H1 (cell line): Measurements from ENCODE around the gene TMOD4. TPM values are rescaled to one million over a fixed set of nuclear protein-coding genes. Genes with fewer than 3 reads are reported as not detected.
A peak's percentile ranks its signal among the peaks of the same experiment; 100 is the strongest.

ENCODE experiments used
- CTCF ChIA-PET: fragments of 300-600 bp; sonication (Branson Sonifier 250); formaldehyde crosslinking; loops from one replicate; lab custom pipeline; 2021; ENCODE audit not compliant: partially characterized antibody; lab: Charles Lee
- POLR2A ChIA-PET: fragments of 300-600 bp; sonication (Branson Sonifier 250); formaldehyde crosslinking; loops from one replicate; lab custom pipeline; 2021; ENCODE audit warnings: inconsistent platforms; ENCODE audit not compliant: partially characterized antibody; lab: Charles Lee
- DNase-seq, 2 experiments: peaks; one replicate each; pipeline versions ENCODE4 v3.0.0 to v3.0.0-alpha.2; 2010 to 2022; ENCODE audit warnings: low spot score in 2 of 2, low read depth in 1 of 2, mixed read lengths in 1 of 2
- FAIRE-seq: peaks from 2 replicates; lab custom pipeline; 2011; peaks lifted over from hg19 to GRCh38; lab: Jason Lieb, UNC
- H2AFZ ChIP-seq: 2 replicates; pipeline ENCODE4 v1.8.1; 2012; ENCODE audit warnings: low read length, inconsistent platforms
- H2AK5ac ChIP-seq: 2 replicates; pipeline ENCODE4 v1.6.1; 2013; ENCODE audit warnings: low read depth, low read length
- H2BK120ac ChIP-seq: replicated peaks from 2 replicates; pipeline ENCODE3; 2013; ENCODE audit warnings: low read depth, low read length, inconsistent platforms
- H2BK12ac ChIP-seq: 2 replicates; pipeline ENCODE4 v1.6.1; 2013; ENCODE audit warnings: low read depth, low read length
- H2BK15ac ChIP-seq: 2 replicates; pipeline ENCODE4 v1.6.1; 2013; ENCODE audit warnings: low read length
- H2BK20ac ChIP-seq: 2 replicates; pipeline ENCODE4 v1.6.1; 2013; ENCODE audit warnings: low read length
- H2BK5ac ChIP-seq: 2 replicates; pipeline ENCODE4 v1.6.1; 2013; ENCODE audit warnings: low read depth, low read length
- H3K14ac ChIP-seq: 2 replicates; pipeline ENCODE4 v1.6.1; 2013; ENCODE audit warnings: inconsistent platforms; ENCODE audit not compliant: insufficient read length
- H3K18ac ChIP-seq: 2 replicates; pipeline ENCODE4 v1.6.1; 2013; ENCODE audit warnings: low read length; ENCODE audit errors: extremely low read depth
- H3K23ac ChIP-seq: 2 replicates; pipeline ENCODE4 v1.6.1; 2013; ENCODE audit warnings: inconsistent platforms; ENCODE audit not compliant: insufficient read length
- H3K23me2 ChIP-seq: 2 replicates; pipeline ENCODE4 v1.6.1; 2013; ENCODE audit warnings: low read depth, low read length
- H3K27ac ChIP-seq: 2 replicates; pipeline ENCODE4 v1.6.1; 2011; ENCODE audit warnings: low read depth, low read length, inconsistent platforms
- H3K27me3 ChIP-seq, 4 experiments: replicated peaks in 1 of 4; 1 replicate in 1 of 4; 2 replicates in 3 of 4; pipeline versions ENCODE4 v1.6.1 to v1.8.1; 2011 to 2013; ENCODE audit warnings: low read length in 3 of 4, mild to moderate bottlenecking in 3 of 4, inconsistent platforms in 2 of 4, mixed read lengths in 2 of 4, moderate library complexity in 1 of 4; ENCODE audit not compliant: control insufficient read depth in 3 of 4, insufficient read depth in 3 of 4; ENCODE audit errors: extremely low read depth in 1 of 4
- H3K36me3 ChIP-seq, 4 experiments: 2 replicates each; pipeline versions ENCODE4 v1.6.1 to v1.8.1; 2011 to 2013; ENCODE audit warnings: mild to moderate bottlenecking in 4 of 4, low read length in 3 of 4, moderate library complexity in 2 of 4, control low read depth in 1 of 4, inconsistent platforms in 1 of 4; ENCODE audit not compliant: insufficient read depth in 4 of 4, control insufficient read depth in 2 of 4
- H3K4ac ChIP-seq: replicated peaks from 2 replicates; pipeline ENCODE3; 2013; ENCODE audit warnings: low read length, low read depth, mixed read lengths, inconsistent platforms; ENCODE audit not compliant: insufficient read length
- H3K4me1 ChIP-seq, 4 experiments: replicated peaks in 1 of 4; 1 replicate in 1 of 4; 2 replicates in 3 of 4; pipeline versions ENCODE4 v1.6.1 to v1.8.1; 2011 to 2013; ENCODE audit warnings: low read length in 3 of 4, inconsistent platforms in 2 of 4, mixed read lengths in 1 of 4; ENCODE audit not compliant: insufficient read depth in 4 of 4, control insufficient read depth in 3 of 4
- H3K4me2 ChIP-seq, 2 experiments: 2 replicates each; pipeline versions ENCODE4 v1.6.1 to v1.8.1; 2011 to 2013; ENCODE audit warnings: low read depth in 2 of 2, low read length in 2 of 2, control low read depth in 1 of 2, inconsistent platforms in 1 of 2, mild to moderate bottlenecking in 1 of 2; ENCODE audit not compliant: insufficient read depth in 1 of 2
- H3K4me3 ChIP-seq, 4 experiments: fragments of 200-600, 300-600 bp in 1 of 4; sonication (generic), shearing (Covaris generic), sonication (Bioruptor Twin) in 1 of 4; 2 replicates each; pipeline versions ENCODE4 v1.5.1 to v1.8.1; 2011 to 2016; ENCODE audit warnings: low read length in 4 of 4, low read depth in 3 of 4, control low read depth in 2 of 4, inconsistent platforms in 2 of 4, mild to moderate bottlenecking in 2 of 4, mixed read lengths in 1 of 4, moderate library complexity in 1 of 4; ENCODE audit not compliant: insufficient read depth in 2 of 4; ENCODE audit errors: extremely low read depth in 1 of 4
- H3K56ac ChIP-seq: replicated peaks from 2 replicates; pipeline ENCODE3; 2013; ENCODE audit warnings: low read depth, mild to moderate bottlenecking, mixed read lengths, low read length, inconsistent platforms; ENCODE audit not compliant: insufficient read length
- H3K79me1 ChIP-seq: 2 replicates; pipeline ENCODE4 v1.6.1; 2013; ENCODE audit warnings: low read depth, low read length, control low read depth
- H3K79me2 ChIP-seq, 2 experiments: 2 replicates each; pipeline versions ENCODE4 v1.6.1 to v1.8.1; 2012 to 2013; ENCODE audit warnings: low read length in 2 of 2, mild to moderate bottlenecking in 2 of 2, inconsistent platforms in 1 of 2; ENCODE audit not compliant: insufficient read depth in 2 of 2, control insufficient read depth in 1 of 2
- H3K9ac ChIP-seq, 4 experiments: replicated peaks in 1 of 4; 1 replicate in 1 of 4; 2 replicates in 3 of 4; pipeline versions ENCODE4 v1.6.1 to v1.8.1; 2011 to 2013; ENCODE audit warnings: low read depth in 3 of 4, low read length in 3 of 4, control low read depth in 2 of 4, mild to moderate bottlenecking in 2 of 4, moderate library complexity in 2 of 4, inconsistent platforms in 1 of 4; ENCODE audit errors: extremely low read depth in 1 of 4
- H3K9me3 ChIP-seq, 2 experiments: 2 replicates each; pipeline versions ENCODE4 v1.6.1 to v1.8.1; 2012 to 2013; ENCODE audit warnings: mild to moderate bottlenecking in 2 of 2, moderate library complexity in 2 of 2, control low read depth in 1 of 2, inconsistent platforms in 1 of 2, low read depth in 1 of 2, low read length in 1 of 2, mixed read lengths in 1 of 2; ENCODE audit not compliant: insufficient read depth in 2 of 2
- H4K20me1 ChIP-seq, 2 experiments: replicated peaks in 1 of 2; 2 replicates each; pipeline versions ENCODE3 to v1.8.1; 2011 to 2013; ENCODE audit warnings: inconsistent platforms in 2 of 2, low read length in 2 of 2, mild to moderate bottlenecking in 1 of 2; ENCODE audit not compliant: insufficient read depth in 2 of 2, control insufficient read depth in 1 of 2
- H4K5ac ChIP-seq: 2 replicates; pipeline ENCODE4 v1.6.1; 2013; ENCODE audit warnings: low read length, low read depth, mixed read lengths, inconsistent platforms; ENCODE audit not compliant: insufficient read length
- H4K8ac ChIP-seq: 2 replicates; pipeline ENCODE4 v1.8.0; 2013; ENCODE audit warnings: mild to moderate bottlenecking, moderate library complexity, low read length, inconsistent platforms; ENCODE audit not compliant: insufficient read depth; ENCODE audit errors: extremely low read depth
- H4K91ac ChIP-seq: replicated peaks from 2 replicates; pipeline ENCODE3; 2013; ENCODE audit warnings: low read length, mixed read lengths, inconsistent platforms; ENCODE audit not compliant: insufficient read length
- BACH1 ChIP-seq: IDR thresholded peaks from 2 replicates; pipeline ENCODE4 v1.6.1; 2012; ENCODE audit warnings: low read length, improper control_type of control experiment
- CBX5 ChIP-seq: fragments of 300-800, 300-1000 bp; sonication (generic); IDR thresholded peaks from 2 replicates; pipeline ENCODE4 v1.7.1; 2016; ENCODE audit warnings: antibody characterized with exemption, low read length, low read depth
- RAD21 ChIP-seq, 2 experiments: IDR thresholded peaks in 1 of 2; conservative IDR thresholded peaks in 1 of 2; 2 replicates each; pipeline ENCODE4 v1.6.1; 2011; ENCODE audit warnings: low read depth in 2 of 2, low read length in 2 of 2, improper control_type of control experiment in 1 of 2, inconsistent platforms in 1 of 2, mild to moderate bottlenecking in 1 of 2, moderate library complexity in 1 of 2
- RNF2 ChIP-seq: fragments of 200-900, 300-1000 bp; sonication (generic); IDR thresholded peaks from 2 replicates; pipeline ENCODE4 v1.7.1; 2016; ENCODE audit warnings: borderline replicate concordance, low read depth, mild to moderate bottlenecking, antibody characterized with exemption, low read length; ENCODE audit not compliant: poor library complexity, severe bottlenecking; ENCODE audit errors: missing control alignments
- SIX5 ChIP-seq: IDR thresholded peaks from 2 replicates; pipeline ENCODE4 v1.6.1; 2011; ENCODE audit warnings: mild to moderate bottlenecking, low read depth, low read length
- SRF ChIP-seq: IDR thresholded peaks from 2 replicates; pipeline ENCODE4 v1.6.1; 2011; ENCODE audit warnings: mild to moderate bottlenecking, low read depth, low read length, moderate library complexity
- ZNF274 ChIP-seq: IDR thresholded peaks from 2 replicates; pipeline ENCODE4 v1.7.0; 2012; ENCODE audit warnings: low read length, borderline replicate concordance; ENCODE audit errors: extremely low read depth
- WGBS, 2 experiments: shearing (Covaris generic) in 1 of 2; methylation state at CpG; one replicate each; pipeline versions ENCODE4 v1.1.6 to v1.1.7; 2013 to 2015; ENCODE audit warnings: low lambda C conversion rate in 2 of 2, mixed read lengths in 2 of 2, inconsistent platforms in 1 of 2, low coverage in 1 of 2, missing lambda C conversion rate in 1 of 2; ENCODE audit not compliant: insufficient replicate concordance in 2 of 2, insufficient coverage in 1 of 2, insufficient read length in 1 of 2; ENCODE audit errors: extremely low coverage in 1 of 2, missing lambda C conversion rate in 1 of 2; 5-methylcytosine and 5-hydroxymethylcytosine counted together
- polyA plus RNA-seq, 7 experiments: library from polyadenylated mRNA; depleted of rRNA in 3 of 7; stranded (reverse) in 5 of 7; unstranded in 2 of 7; fragments of >200 nt in 5 of 7; fragments of 200-250 nt in 2 of 7; gene quantifications; 1 replicate in 5 of 7; 2 replicates in 1 of 7; 4 replicates in 1 of 7; pipeline versions ENCODE4 v1.2.1 to v1.2.3, GENCODE V29; 2011 to 2013; ENCODE audit warnings: missing spikeins in 2 of 7, mixed read lengths in 2 of 7
- total RNA-seq: library from RNA; stranded (reverse); fragmentation: NEBNext Ultra II Directional; extraction: Animal tissue kit (Norgen Biotek cat#: 25700); gene quantifications from 2 replicates; pipeline ENCODE4 v1.2.1, GENCODE V29; 2021
- TF ChIP-seq, protein P1 (sequence below), 3 experiments: IDR thresholded peaks; 1 replicate in 2 of 3; 2 replicates in 1 of 3; pipeline versions ENCODE4 v1.5.1 to v1.6.1; 2011; ENCODE audit warnings: low read length in 3 of 3, mild to moderate bottlenecking in 3 of 3, inconsistent platforms in 2 of 3, low read depth in 1 of 3, moderate library complexity in 1 of 3; ENCODE audit not compliant: insufficient read depth in 1 of 3; ENCODE audit errors: control extremely low read depth in 1 of 3

TMOD4 gene
- total and polyA plus RNA-seq, 2 of the 8 experiments (the other 6 are each of a cell fraction or from before 2014, with no cell fraction given), result 0.42 TPM; not detected in 1

DNA sequence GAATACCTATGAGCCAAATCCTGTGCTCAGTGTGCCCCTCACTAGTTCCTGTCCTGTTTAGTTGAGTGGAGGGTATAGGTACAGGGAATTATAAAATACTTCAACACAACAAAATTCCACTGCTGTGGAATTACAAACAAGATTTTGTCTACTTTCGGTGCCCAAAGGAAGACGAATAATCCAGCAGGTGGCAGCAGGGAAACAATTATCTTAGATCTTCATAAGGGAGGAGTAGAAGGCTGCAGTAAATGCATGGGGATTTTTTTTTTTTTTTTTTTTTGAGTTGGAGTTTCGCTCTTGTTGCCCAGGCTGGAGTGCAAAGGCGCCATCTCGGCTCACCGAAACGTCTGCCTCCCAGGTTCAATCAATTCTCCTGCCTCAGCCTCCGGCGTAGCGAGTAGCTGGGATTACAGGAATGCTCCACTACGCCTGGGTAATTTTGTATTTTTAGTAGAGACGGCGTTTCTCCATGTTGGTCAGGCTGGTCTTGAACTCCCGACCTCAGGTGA lies 20.6 kb upstream of the TMOD4 start:
- no peak overlapping the region for H3K56ac ChIP-seq
- no peaks in the 10 kb centered on the region for H3K36me3 ChIP-seq
- no peak overlapping the region for H2AFZ ChIP-seq
- no peak overlapping the region for H3K4me2 ChIP-seq
- no peak overlapping the region for H2BK15ac ChIP-seq
- no peak for DNase-seq
- H3K4ac ChIP-seq, result no peak overlapping the region
- no peak overlapping the region for H3K23ac ChIP-seq
- FAIRE-seq, result no peak
- ChIA-PET CTCF (interaction anchor here (0.6 to 1.4 kb wide), 2 partner anchors 9 to 21 kb away, joined by 3 to 5 read pairs; no protein-coding TSS in a partner anchor), POLR2A (interaction anchor here (0.6 kb wide), 1 partner anchor 229 kb away, joined by 3 read pairs; no protein-coding TSS in a partner anchor)
- H3K79me2 ChIP-seq, result peaks cover 20 to 29% of the 10 kb centered on the region in 2 experiments
- no peak overlapping the region for H3K14ac ChIP-seq
- H4K5ac ChIP-seq, result no peak overlapping the region
- no peak overlapping the region for H2BK5ac ChIP-seq
- H2BK120ac ChIP-seq, result no peak overlapping the region
- H3K9ac ChIP-seq, result no peak overlapping the region
- peaks cover 2 to 4% (median 3%) of the 10 kb centered on the region in 4 experiments; a peak in 3 of 7 replicates for H3K4me1 ChIP-seq
- H3K79me1 ChIP-seq, result no peaks in the 10 kb centered on the region
- H4K91ac ChIP-seq, result no peak overlapping the region
- no peak overlapping the region for H3K27ac ChIP-seq
- H4K8ac ChIP-seq, result no peak overlapping the region
- no peak for TF ChIP-seq BACH1
- TF ChIP-seq ZNF274, result no peak
- TF ChIP-seq, protein P1, sequence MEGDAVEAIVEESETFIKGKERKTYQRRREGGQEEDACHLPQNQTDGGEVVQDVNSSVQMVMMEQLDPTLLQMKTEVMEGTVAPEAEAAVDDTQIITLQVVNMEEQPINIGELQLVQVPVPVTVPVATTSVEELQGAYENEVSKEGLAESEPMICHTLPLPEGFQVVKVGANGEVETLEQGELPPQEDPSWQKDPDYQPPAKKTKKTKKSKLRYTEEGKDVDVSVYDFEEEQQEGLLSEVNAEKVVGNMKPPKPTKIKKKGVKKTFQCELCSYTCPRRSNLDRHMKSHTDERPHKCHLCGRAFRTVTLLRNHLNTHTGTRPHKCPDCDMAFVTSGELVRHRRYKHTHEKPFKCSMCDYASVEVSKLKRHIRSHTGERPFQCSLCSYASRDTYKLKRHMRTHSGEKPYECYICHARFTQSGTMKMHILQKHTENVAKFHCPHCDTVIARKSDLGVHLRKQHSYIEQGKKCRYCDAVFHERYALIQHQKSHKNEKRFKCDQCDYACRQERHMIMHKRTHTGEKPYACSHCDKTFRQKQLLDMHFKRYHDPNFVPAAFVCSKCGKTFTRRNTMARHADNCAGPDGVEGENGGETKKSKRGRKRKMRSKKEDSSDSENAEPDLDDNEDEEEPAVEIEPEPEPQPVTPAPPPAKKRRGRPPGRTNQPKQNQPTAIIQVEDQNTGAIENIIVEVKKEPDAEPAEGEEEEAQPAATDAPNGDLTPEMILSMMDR (IDR thresholded peaks at IDR 0.05; ENCODE audit: control extremely low read depth in 1 of 3, insufficient read depth in 1 of 3, low read depth in 1 of 3, low read length in 3 of 3), result peak in 2 of 3 experiments; percentile 10 to 42; a peak in 2 of 4 replicates
- no peak for TF ChIP-seq SIX5
- TF ChIP-seq CBX5, result no peak
- TF ChIP-seq SRF, result no peak
- TF ChIP-seq RNF2, result no peak
- peak; percentile 9 to 30; a peak in 3 of 4 replicates for TF ChIP-seq RAD21 (IDR thresholded peaks at IDR 0.05 in 1 of 2, conservative IDR thresholded peaks at IDR 0.05 in 1 of 2; ENCODE audit: low read depth in 2 of 2, low read length in 2 of 2)
- TF ChIP-seq, all 59 proteins: peak for 2
- Histone ChIP-seq H2BK20ac (no peak overlapping the region), H3K18ac (no peak overlapping the region), H3K23me2 (peaks cover 13% of the 10 kb centered on the region), H3K27me3 (no peaks in the 10 kb centered on the region), H3K4me3 (no peak overlapping the region), H3K9me3 (no peaks in the 10 kb centered on the region), H2BK12ac (no peak overlapping the region), H4K20me1 (peaks cover 4% of the 10 kb centered on the region in 2 experiments), H2AK5ac (no peak overlapping the region)
- WGBS, 2 experiments, result 59% methylated on average over 13 of the region's 14 CpGs; no CpG with 5 or more reads in 1 of the 2 experiments
